Measurements from ENCODE around the gene CRTC1.

The CRTC1 gene

DNA sequence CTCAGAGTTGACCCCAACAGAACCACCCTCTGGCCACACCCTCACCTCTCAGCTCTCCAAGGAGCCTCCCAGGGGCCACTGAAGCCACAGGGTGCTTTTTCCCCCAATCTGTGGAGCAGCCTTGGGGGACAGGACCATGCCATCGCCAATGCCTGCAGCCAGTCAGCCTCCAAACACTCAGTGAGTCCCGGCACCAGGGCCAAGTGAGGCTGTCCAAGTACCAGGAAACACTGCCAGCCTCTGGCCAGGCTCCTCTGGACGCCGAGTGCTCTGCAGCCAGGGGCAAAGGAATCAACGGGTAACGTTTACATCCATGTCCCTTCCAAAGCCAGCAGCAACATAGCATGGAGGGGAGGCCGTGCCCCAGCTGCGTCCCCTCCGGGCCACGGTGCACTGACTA is 117.2 kb downstream of the CRTC1 start:
- Histone ChIP-seq H3K36me3 (ENCODE audit: control insufficient read depth, low read length) (no peaks in the 10 kb centered on the region), H3K4me3 (ENCODE audit: low read length) (no peak overlapping the region), H3F3A (ENCODE audit: control insufficient read depth, insufficient read depth) (no peaks in the 10 kb centered on the region), H3K4me1 (ENCODE audit: control insufficient read depth, low read length) (no peaks in the 10 kb centered on the region), H3K27ac (ENCODE audit: low read depth, low read length) (no peak overlapping the region), H3K27me3 (ENCODE audit: control insufficient read depth, low read length) (peaks cover 26% of the 10 kb centered on the region), H3K9me3 (ENCODE audit: control insufficient read depth, insufficient read depth, low read length) (no peaks in the 10 kb centered on the region), H4K20me1 (ENCODE audit: control insufficient read depth, insufficient read depth, low read depth, low read length) (no peaks in the 10 kb centered on the region), H3K79me2 (ENCODE audit: control insufficient read depth, low read length) (no peaks in the 10 kb centered on the region), H3K9me2 (replicated peaks; ENCODE audit: control insufficient read depth, low read length) (no peaks in the 10 kb centered on the region), H3K4me2 (ENCODE audit: low read length) (no peak overlapping the region)
- TF ChIP-seq EZH2phosphoT487 (IDR thresholded peaks at IDR 0.05; ENCODE audit: borderline replicate concordance, low read length): no peak
- TF ChIP-seq, protein P1, sequence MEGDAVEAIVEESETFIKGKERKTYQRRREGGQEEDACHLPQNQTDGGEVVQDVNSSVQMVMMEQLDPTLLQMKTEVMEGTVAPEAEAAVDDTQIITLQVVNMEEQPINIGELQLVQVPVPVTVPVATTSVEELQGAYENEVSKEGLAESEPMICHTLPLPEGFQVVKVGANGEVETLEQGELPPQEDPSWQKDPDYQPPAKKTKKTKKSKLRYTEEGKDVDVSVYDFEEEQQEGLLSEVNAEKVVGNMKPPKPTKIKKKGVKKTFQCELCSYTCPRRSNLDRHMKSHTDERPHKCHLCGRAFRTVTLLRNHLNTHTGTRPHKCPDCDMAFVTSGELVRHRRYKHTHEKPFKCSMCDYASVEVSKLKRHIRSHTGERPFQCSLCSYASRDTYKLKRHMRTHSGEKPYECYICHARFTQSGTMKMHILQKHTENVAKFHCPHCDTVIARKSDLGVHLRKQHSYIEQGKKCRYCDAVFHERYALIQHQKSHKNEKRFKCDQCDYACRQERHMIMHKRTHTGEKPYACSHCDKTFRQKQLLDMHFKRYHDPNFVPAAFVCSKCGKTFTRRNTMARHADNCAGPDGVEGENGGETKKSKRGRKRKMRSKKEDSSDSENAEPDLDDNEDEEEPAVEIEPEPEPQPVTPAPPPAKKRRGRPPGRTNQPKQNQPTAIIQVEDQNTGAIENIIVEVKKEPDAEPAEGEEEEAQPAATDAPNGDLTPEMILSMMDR (IDR thresholded peaks at IDR 0.05; ENCODE audit: low read depth, low read length, poor library complexity, severe bottlenecking): no peak

GRCh38 chr19:18802354-18802753 is 118.9 kb downstream of the CRTC1 start:
- Histone ChIP-seq H3K27ac (ENCODE audit: low read depth, low read length) (no peak overlapping the region), H3K4me3 (ENCODE audit: low read length) (no peak overlapping the region), H3K79me2 (ENCODE audit: control insufficient read depth, low read length) (no peaks in the 10 kb centered on the region), H3F3A (ENCODE audit: control insufficient read depth, insufficient read depth) (no peaks in the 10 kb centered on the region), H3K9me3 (ENCODE audit: control insufficient read depth, insufficient read depth, low read length) (no peaks in the 10 kb centered on the region), H3K4me2 (ENCODE audit: low read length) (no peak overlapping the region), H3K27me3 (ENCODE audit: control insufficient read depth, low read length) (peaks cover 13% of the 10 kb centered on the region), H3K9me2 (replicated peaks; ENCODE audit: control insufficient read depth, low read length) (no peaks in the 10 kb centered on the region), H3K36me3 (ENCODE audit: control insufficient read depth, low read length) (no peaks in the 10 kb centered on the region), H3K4me1 (ENCODE audit: control insufficient read depth, low read length) (no peaks in the 10 kb centered on the region), H4K20me1 (ENCODE audit: control insufficient read depth, insufficient read depth, low read depth, low read length) (no peaks in the 10 kb centered on the region)
- no peak for TF ChIP-seq EZH2phosphoT487 (IDR thresholded peaks at IDR 0.05; ENCODE audit: borderline replicate concordance, low read length)
- TF ChIP-seq, protein P1 (IDR thresholded peaks at IDR 0.05; ENCODE audit: low read depth, low read length, poor library complexity, severe bottlenecking): no peak

DNA sequence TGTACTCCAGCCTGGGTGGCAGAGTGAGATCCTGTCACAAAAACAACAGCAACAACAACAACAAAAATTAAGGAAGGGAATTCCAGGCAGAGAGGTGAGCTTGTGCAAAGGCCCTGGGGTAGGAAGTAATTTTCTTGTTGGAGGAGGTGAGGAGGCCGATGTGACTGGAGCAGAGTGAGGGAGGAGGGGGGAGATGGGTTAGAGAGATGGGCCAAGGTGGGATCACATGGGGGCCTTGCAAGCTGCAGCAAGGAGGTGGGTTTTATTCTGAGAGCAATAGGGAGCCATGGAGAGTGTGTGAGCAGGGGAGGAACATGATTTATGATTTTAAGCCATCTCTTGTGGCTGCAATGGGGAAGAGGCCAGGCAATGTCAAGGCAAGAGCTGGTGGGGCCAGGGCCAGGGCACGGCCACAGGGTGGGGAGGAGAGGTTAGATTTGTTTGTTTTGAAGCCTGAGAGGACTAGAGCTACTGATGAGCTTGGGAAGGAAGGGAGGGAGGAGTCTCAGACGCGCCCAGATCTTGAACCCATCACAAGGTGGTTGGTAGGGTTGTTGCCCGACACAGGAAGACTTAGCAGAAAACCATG is 120.2 kb downstream of the CRTC1 start:
- Histone ChIP-seq H3K27ac (ENCODE audit: low read depth, low read length) (no peak overlapping the region), H3K9me2 (replicated peaks; ENCODE audit: control insufficient read depth, low read length) (no peaks in the 10 kb centered on the region), H3K79me2 (ENCODE audit: control insufficient read depth, low read length) (no peaks in the 10 kb centered on the region), H3K27me3 (ENCODE audit: control insufficient read depth, low read length) (peaks cover 8% of the 10 kb centered on the region), H3F3A (ENCODE audit: control insufficient read depth, insufficient read depth) (no peaks in the 10 kb centered on the region), H3K36me3 (ENCODE audit: control insufficient read depth, low read length) (no peaks in the 10 kb centered on the region), H3K4me3 (ENCODE audit: low read length) (no peak overlapping the region), H3K4me2 (ENCODE audit: low read length) (no peak overlapping the region), H3K4me1 (ENCODE audit: control insufficient read depth, low read length) (no peaks in the 10 kb centered on the region), H3K9me3 (ENCODE audit: control insufficient read depth, insufficient read depth, low read length) (no peaks in the 10 kb centered on the region), H4K20me1 (ENCODE audit: control insufficient read depth, insufficient read depth, low read depth, low read length) (no peaks in the 10 kb centered on the region)
- TF ChIP-seq, protein P1 (IDR thresholded peaks at IDR 0.05; ENCODE audit: low read depth, low read length, poor library complexity, severe bottlenecking): no peak
- TF ChIP-seq EZH2phosphoT487 (IDR thresholded peaks at IDR 0.05; ENCODE audit: borderline replicate concordance, low read length): no peak

Measured in DOHH2 (cell line).